ENCODE measurements around the gene C7orf33. TPM values are rescaled to one million over a fixed set of nuclear protein-coding genes. Genes with fewer than 3 reads are reported as not detected.

C7orf33 gene
- total RNA-seq, 1 experiment from 2014 or later = not detected

DNA sequence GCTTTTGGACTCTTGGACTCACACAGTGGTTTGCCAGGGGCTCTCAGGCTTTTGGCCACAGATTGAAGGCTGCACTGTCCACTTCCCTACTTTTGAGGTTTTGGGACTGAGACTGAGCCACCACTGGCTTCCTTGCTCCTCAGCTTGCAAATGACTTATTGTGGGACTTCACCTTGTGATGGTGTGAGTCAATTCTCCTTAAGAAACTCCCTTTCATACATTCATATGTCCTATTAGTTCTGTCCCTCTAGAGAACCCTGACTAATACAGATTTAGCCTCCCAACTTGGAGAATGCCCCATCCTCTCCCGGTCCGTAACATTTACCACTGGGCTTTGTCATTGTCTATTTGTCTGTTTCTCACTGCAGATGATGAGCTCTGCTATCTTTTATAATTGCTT lies 55.3 kb downstream of the C7orf33 start:
- intact Hi-C loops (cut with micrococcal nuclease) = no loop called here
- Mint-ChIP-seq H3K27ac (ENCODE audit: low read depth, unreplicated experiment) (no peak overlapping the region), H3K27me3 (ENCODE audit: insufficient read depth, unreplicated experiment) (no peaks in the 10 kb centered on the region), H3K4me1 (ENCODE audit: insufficient read depth, unreplicated experiment) (peaks cover 9% of the 10 kb centered on the region), H3K9me3 (ENCODE audit: unreplicated experiment) (no peaks in the 10 kb centered on the region), H3K36me3 (ENCODE audit: insufficient read depth, unreplicated experiment) (no peaks in the 10 kb centered on the region), H3K4me3 (ENCODE audit: unreplicated experiment) (no peak overlapping the region)
- ChIA-PET POLR2A (no interaction called here), CTCF (interaction anchor here (0.6 kb wide), 1 partner anchor 83 kb away, joined by 3 read pairs; no protein-coding TSS in a partner anchor)
- no peak for DNase-seq (ENCODE audit: unreplicated experiment)
- TF ChIP-seq CTCF (IDR thresholded peaks at IDR 0.05; ENCODE audit: unreplicated experiment) = no peak
- no TSS peak for BruUV-seq (replicated peaks)

- CTCF ChIA-PET = interaction anchor here (0.8 to 2.2 kb wide), 3 partner anchors 13 to 123 kb away, joined by 3 to 12 read pairs (median 3); no protein-coding TSS in a partner anchor
- intact Hi-C loops (cut with micrococcal nuclease) = no loop called here
- Mint-ChIP-seq H3K4me1 (ENCODE audit: insufficient read depth, unreplicated experiment) (peaks cover 9% of the 10 kb centered on the region), H3K27ac (ENCODE audit: low read depth, unreplicated experiment) (peak overlapping the region; percentile 39), H3K36me3 (ENCODE audit: insufficient read depth, unreplicated experiment) (no peaks in the 10 kb centered on the region), H3K9me3 (ENCODE audit: unreplicated experiment) (no peaks in the 10 kb centered on the region), H3K4me3 (ENCODE audit: unreplicated experiment) (no peak overlapping the region), H3K27me3 (ENCODE audit: insufficient read depth, unreplicated experiment) (no peaks in the 10 kb centered on the region)
- no TSS peak for BruUV-seq (replicated peaks)
- POLR2A ChIA-PET = no interaction called here
- no peak for DNase-seq (ENCODE audit: unreplicated experiment)
- no peak for TF ChIP-seq CTCF (IDR thresholded peaks at IDR 0.05; ENCODE audit: unreplicated experiment)
These were observed 59.8 kb downstream of the C7orf33 start for GRCh38 chr7:148650232-148650858.

GRCh38 chr7:148652773-148653172 lies 62.2 kb downstream of the C7orf33 start:
- no TSS peak for BruUV-seq (replicated peaks)
- H3K4me3 Mint-ChIP-seq (ENCODE audit: unreplicated experiment) = no peak overlapping the region
- DNase-seq (ENCODE audit: unreplicated experiment) = no peak
- no peak for TF ChIP-seq CTCF (IDR thresholded peaks at IDR 0.05; ENCODE audit: unreplicated experiment)
- H3K9me3 Mint-ChIP-seq (ENCODE audit: unreplicated experiment) = no peaks in the 10 kb centered on the region
- intact Hi-C loops (cut with micrococcal nuclease) = no loop called here
- H3K27ac Mint-ChIP-seq (ENCODE audit: low read depth, unreplicated experiment) = no peak overlapping the region
- peaks cover 9% of the 10 kb centered on the region for H3K4me1 Mint-ChIP-seq (ENCODE audit: insufficient read depth, unreplicated experiment)
- ChIA-PET POLR2A (no interaction called here), CTCF (interaction anchor here (0.8 kb wide), 1 partner anchor 18 kb away, joined by 3 read pairs; no protein-coding TSS in a partner anchor)
- no peaks in the 10 kb centered on the region for H3K36me3 Mint-ChIP-seq (ENCODE audit: insufficient read depth, unreplicated experiment)
- H3K27me3 Mint-ChIP-seq (ENCODE audit: insufficient read depth, unreplicated experiment) = no peaks in the 10 kb centered on the region

DNA sequence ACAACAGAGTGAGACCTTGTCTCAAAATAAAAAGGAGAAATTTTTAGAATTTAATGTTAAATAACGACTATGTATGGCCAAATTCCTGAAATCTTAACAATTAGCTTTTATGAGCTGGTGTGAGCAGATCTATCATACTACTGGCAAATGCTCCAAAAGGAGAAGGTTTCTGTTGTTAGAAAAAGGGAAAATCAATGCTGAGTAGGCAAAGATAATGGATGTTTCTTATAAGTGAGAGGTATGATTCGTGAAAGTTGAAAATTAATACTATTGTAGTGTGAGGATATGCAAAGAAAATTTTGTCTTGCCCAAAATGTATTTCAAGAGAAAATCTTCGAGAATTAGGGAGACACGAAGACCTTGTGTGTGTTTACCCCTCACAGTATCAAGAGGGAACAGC lies 67.4 kb downstream of the C7orf33 start:
- no peak for TF ChIP-seq CTCF (IDR thresholded peaks at IDR 0.05; ENCODE audit: unreplicated experiment)
- ChIA-PET POLR2A (interaction anchor here (0.7 kb wide), 1 partner anchor 26 kb away, joined by 3 read pairs; no protein-coding TSS in a partner anchor), CTCF (interaction anchor here (0.7 kb wide), 2 partner anchors 98 to 1411 kb away, joined by 3 to 5 read pairs; no protein-coding TSS in a partner anchor)
- no peaks in the 10 kb centered on the region for H3K36me3 Mint-ChIP-seq (ENCODE audit: insufficient read depth, unreplicated experiment)
- DNase-seq (ENCODE audit: unreplicated experiment) = no peak
- H3K9me3 Mint-ChIP-seq (ENCODE audit: unreplicated experiment) = no peaks in the 10 kb centered on the region
- intact Hi-C loops (cut with micrococcal nuclease) = no loop called here
- no peak overlapping the region for H3K4me3 Mint-ChIP-seq (ENCODE audit: unreplicated experiment)
- H3K27me3 Mint-ChIP-seq (ENCODE audit: insufficient read depth, unreplicated experiment) = no peaks in the 10 kb centered on the region
- H3K4me1 Mint-ChIP-seq (ENCODE audit: insufficient read depth, unreplicated experiment) = peaks cover 6% of the 10 kb centered on the region
- no TSS peak for BruUV-seq (replicated peaks)
- H3K27ac Mint-ChIP-seq (ENCODE audit: low read depth, unreplicated experiment) = no peak overlapping the region

All from MCF 10A (cell line).